Measurements from ENCODE around the gene NSMF. TPM values are rescaled to one million over a fixed set of nuclear protein-coding genes. Genes with fewer than 3 reads are reported as not detected.

The NSMF gene
- polyA plus RNA-seq, 1 of the 3 experiments (the other 2 are of a cell fraction) = 58.8 TPM

DNA sequence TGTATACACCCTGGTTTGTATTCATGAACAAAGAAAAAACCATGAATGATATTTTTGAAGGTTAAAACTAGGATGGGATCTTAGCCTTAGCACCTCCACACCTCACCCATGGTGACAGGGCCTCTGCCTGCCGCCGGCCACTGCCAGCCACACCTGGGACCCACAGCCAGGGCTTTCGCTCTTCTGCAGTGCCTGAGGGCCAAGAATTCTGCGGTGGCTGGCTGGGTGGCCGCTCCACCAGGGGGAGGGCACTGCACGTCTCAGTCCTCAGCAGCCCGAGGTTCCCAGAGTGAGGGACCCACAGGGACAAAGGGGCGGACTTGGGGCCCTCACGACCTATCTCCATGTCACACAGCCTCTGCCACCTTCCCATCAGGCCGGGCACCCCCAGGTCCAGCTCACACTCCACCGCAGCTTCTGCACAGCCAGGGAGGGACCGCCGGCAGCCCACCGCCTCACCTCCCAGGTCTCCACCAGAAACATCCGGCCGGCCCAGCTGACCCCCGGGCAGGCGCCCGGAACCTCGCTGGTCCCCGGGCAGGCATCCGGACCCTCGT, 43.0 kb downstream of the NSMF start:
- H3K9me2 ChIP-seq = no peaks in the 10 kb centered on the region
- H3K4me1 ChIP-seq (ENCODE audit: control insufficient read depth in 1 of 2, insufficient read depth in 2 of 2, low read depth in 1 of 2, low read length in 1 of 2) = peaks cover 0 to 13% of the 10 kb centered on the region in 2 experiments; a peak in 3 of 4 replicates
- POLR2A ChIA-PET = no interaction called here

More for the DNA sequence above, 43.0 kb downstream of the NSMF start:
- Histone ChIP-seq H4K20me1 (ENCODE audit: insufficient read depth) (0 out of 2 replicates have a peak, but pooled peaks cover 3% of the 10 kb centered on the region), H3K79me2 (ENCODE audit: insufficient read depth) (peaks cover 34% of the 10 kb centered on the region), H2AFZ (ENCODE audit: low read depth) (no peak overlapping the region), H3K27me3 (ENCODE audit: insufficient read depth) (no peaks in the 10 kb centered on the region), H3K4me3 (ENCODE audit: low read depth in 2 of 2, low read length in 1 of 2) (no peak overlapping the region), H3K27ac (ENCODE audit: low read depth in 2 of 2, low read length in 1 of 2) (no peak overlapping the region), H3F3A (replicated peaks; ENCODE audit: insufficient read depth) (peaks cover 16% of the 10 kb centered on the region), H3K9me3 (no peaks in the 10 kb centered on the region), H3K36me3 (replicated peaks in 1 of 2; ENCODE audit: control insufficient read depth in 1 of 2, insufficient read depth in 2 of 2, low read length in 1 of 2) (no peaks in the 10 kb centered on the region), H3K4me2 (no peak overlapping the region), H3K9ac (no peak overlapping the region)
- CTCF ChIA-PET = interaction anchor here (0.6 to 0.9 kb wide), 2 partner anchors 44 to 114 kb away, joined by 3 read pairs; partner anchors contain the start of gene NRARP
- DNase-seq = no peak
- WGBS (ENCODE audit: low lambda C conversion rate) = 97% methylated on average over 20 of the region's 23 CpGs
- TF ChIP-seq NRF1 (IDR thresholded peaks at IDR 0.05; ENCODE audit: low read depth, low read length) = no peak
- TF ChIP-seq, protein P1, sequence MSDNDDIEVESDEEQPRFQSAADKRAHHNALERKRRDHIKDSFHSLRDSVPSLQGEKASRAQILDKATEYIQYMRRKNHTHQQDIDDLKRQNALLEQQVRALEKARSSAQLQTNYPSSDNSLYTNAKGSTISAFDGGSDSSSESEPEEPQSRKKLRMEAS (IDR thresholded peaks at IDR 0.05; ENCODE audit: low read depth) = no peak
- TF ChIP-seq, protein P2, sequence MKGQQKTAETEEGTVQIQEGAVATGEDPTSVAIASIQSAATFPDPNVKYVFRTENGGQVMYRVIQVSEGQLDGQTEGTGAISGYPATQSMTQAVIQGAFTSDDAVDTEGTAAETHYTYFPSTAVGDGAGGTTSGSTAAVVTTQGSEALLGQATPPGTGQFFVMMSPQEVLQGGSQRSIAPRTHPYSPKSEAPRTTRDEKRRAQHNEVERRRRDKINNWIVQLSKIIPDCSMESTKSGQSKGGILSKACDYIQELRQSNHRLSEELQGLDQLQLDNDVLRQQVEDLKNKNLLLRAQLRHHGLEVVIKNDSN (IDR thresholded peaks at IDR 0.05; ENCODE audit: borderline replicate concordance, low read depth) = no peak
- no peak for TF ChIP-seq RFX5 (IDR thresholded peaks at IDR 0.05; ENCODE audit: low read length)
- TF ChIP-seq, protein P3, sequence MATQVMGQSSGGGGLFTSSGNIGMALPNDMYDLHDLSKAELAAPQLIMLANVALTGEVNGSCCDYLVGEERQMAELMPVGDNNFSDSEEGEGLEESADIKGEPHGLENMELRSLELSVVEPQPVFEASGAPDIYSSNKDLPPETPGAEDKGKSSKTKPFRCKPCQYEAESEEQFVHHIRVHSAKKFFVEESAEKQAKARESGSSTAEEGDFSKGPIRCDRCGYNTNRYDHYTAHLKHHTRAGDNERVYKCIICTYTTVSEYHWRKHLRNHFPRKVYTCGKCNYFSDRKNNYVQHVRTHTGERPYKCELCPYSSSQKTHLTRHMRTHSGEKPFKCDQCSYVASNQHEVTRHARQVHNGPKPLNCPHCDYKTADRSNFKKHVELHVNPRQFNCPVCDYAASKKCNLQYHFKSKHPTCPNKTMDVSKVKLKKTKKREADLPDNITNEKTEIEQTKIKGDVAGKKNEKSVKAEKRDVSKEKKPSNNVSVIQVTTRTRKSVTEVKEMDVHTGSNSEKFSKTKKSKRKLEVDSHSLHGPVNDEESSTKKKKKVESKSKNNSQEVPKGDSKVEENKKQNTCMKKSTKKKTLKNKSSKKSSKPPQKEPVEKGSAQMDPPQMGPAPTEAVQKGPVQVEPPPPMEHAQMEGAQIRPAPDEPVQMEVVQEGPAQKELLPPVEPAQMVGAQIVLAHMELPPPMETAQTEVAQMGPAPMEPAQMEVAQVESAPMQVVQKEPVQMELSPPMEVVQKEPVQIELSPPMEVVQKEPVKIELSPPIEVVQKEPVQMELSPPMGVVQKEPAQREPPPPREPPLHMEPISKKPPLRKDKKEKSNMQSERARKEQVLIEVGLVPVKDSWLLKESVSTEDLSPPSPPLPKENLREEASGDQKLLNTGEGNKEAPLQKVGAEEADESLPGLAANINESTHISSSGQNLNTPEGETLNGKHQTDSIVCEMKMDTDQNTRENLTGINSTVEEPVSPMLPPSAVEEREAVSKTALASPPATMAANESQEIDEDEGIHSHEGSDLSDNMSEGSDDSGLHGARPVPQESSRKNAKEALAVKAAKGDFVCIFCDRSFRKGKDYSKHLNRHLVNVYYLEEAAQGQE (IDR thresholded peaks at IDR 0.05; ENCODE audit: low read depth, low read length) = no peak
- TF ChIP-seq, protein P4, sequence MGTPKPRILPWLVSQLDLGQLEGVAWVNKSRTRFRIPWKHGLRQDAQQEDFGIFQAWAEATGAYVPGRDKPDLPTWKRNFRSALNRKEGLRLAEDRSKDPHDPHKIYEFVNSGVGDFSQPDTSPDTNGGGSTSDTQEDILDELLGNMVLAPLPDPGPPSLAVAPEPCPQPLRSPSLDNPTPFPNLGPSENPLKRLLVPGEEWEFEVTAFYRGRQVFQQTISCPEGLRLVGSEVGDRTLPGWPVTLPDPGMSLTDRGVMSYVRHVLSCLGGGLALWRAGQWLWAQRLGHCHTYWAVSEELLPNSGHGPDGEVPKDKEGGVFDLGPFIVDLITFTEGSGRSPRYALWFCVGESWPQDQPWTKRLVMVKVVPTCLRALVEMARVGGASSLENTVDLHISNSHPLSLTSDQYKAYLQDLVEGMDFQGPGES (IDR thresholded peaks at IDR 0.05; ENCODE audit: low read depth, low read length) = no peak
- no peak for TF ChIP-seq RCOR1 (IDR thresholded peaks at IDR 0.05; ENCODE audit: low read length)
- TF ChIP-seq JUND (IDR thresholded peaks at IDR 0.05) = no peak
- TF ChIP-seq, protein P5, sequence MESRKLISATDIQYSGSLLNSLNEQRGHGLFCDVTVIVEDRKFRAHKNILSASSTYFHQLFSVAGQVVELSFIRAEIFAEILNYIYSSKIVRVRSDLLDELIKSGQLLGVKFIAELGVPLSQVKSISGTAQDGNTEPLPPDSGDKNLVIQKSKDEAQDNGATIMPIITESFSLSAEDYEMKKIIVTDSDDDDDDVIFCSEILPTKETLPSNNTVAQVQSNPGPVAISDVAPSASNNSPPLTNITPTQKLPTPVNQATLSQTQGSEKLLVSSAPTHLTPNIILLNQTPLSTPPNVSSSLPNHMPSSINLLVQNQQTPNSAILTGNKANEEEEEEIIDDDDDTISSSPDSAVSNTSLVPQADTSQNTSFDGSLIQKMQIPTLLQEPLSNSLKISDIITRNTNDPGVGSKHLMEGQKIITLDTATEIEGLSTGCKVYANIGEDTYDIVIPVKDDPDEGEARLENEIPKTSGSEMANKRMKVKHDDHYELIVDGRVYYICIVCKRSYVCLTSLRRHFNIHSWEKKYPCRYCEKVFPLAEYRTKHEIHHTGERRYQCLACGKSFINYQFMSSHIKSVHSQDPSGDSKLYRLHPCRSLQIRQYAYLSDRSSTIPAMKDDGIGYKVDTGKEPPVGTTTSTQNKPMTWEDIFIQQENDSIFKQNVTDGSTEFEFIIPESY (IDR thresholded peaks at IDR 0.05; ENCODE audit: borderline replicate concordance, low read depth) = no peak
